DOHH2 (cell line): Measurements from ENCODE around the gene SIGLEC7.
A peak's percentile ranks its signal among the peaks of the same experiment; 100 is the strongest.

Experiments used
- H3F3A ChIP-seq: fragments of 200-600 bp; sonication (generic), shearing (Covaris generic); 2 replicates; pipeline ENCODE4 v1.6.0; 2016; ENCODE audit warnings: antibody characterized with exemption, mild to moderate bottlenecking; ENCODE audit not compliant: control insufficient read depth, insufficient read depth
- H3K27ac ChIP-seq: fragments of 200-600 bp; sonication (generic); 2 replicates; pipeline ENCODE4 v1.5.1; 2014; ENCODE audit warnings: low read depth, mild to moderate bottlenecking, low read length, moderate library complexity
- H3K27me3 ChIP-seq: fragments of 200-600 bp; sonication (generic); 2 replicates; pipeline ENCODE4 v1.6.1; 2014; ENCODE audit warnings: mild to moderate bottlenecking, low read length, mixed read lengths; ENCODE audit not compliant: control insufficient read depth
- H3K36me3 ChIP-seq: fragments of 200-600 bp; sonication (generic); 2 replicates; pipeline ENCODE4 v1.6.1; 2014; ENCODE audit warnings: mild to moderate bottlenecking, low read length, moderate library complexity, mixed read lengths; ENCODE audit not compliant: control insufficient read depth
- H3K4me1 ChIP-seq: fragments of 200-600 bp; sonication (generic); 2 replicates; pipeline ENCODE4 v1.6.1; 2014; ENCODE audit warnings: mild to moderate bottlenecking, low read length, mixed read lengths; ENCODE audit not compliant: control insufficient read depth
- H3K4me2 ChIP-seq: fragments of 200-600 bp; sonication (generic); 2 replicates; pipeline ENCODE4 v1.6.0; 2014; ENCODE audit warnings: mild to moderate bottlenecking, low read length, moderate library complexity
- H3K4me3 ChIP-seq: fragments of 200-600 bp; sonication (generic); 2 replicates; pipeline ENCODE4 v1.5.1; 2014; ENCODE audit warnings: mild to moderate bottlenecking, low read length, mixed read lengths
- H3K79me2 ChIP-seq: fragments of 200-600 bp; sonication (generic); 2 replicates; pipeline ENCODE4 v1.6.1; 2014; ENCODE audit warnings: mild to moderate bottlenecking, low read length, mixed read lengths; ENCODE audit not compliant: control insufficient read depth
- H3K9me2 ChIP-seq: fragments of 200-600 bp; sonication (generic); replicated peaks from 2 replicates; pipeline ENCODE4 v1.6.1; 2014; ENCODE audit warnings: mild to moderate bottlenecking, low read length, mixed read lengths; ENCODE audit not compliant: control insufficient read depth
- H3K9me3 ChIP-seq: fragments of 200-600 bp; sonication (generic); 2 replicates; pipeline ENCODE4 v1.6.1; 2014; ENCODE audit warnings: antibody characterized with exemption, low read length, mixed read lengths; ENCODE audit not compliant: control insufficient read depth, insufficient read depth
- H4K20me1 ChIP-seq: fragments of 200-600 bp; sonication (generic); 2 replicates; pipeline ENCODE4 v1.6.0; 2014; ENCODE audit warnings: low read depth, mild to moderate bottlenecking, antibody characterized with exemption, low read length, moderate library complexity; ENCODE audit not compliant: control insufficient read depth, insufficient read depth
- EZH2phosphoT487 ChIP-seq: fragments of 200-600 bp; sonication (generic); IDR thresholded peaks from 2 replicates; pipeline ENCODE4 v1.6.1; 2017; ENCODE audit warnings: borderline replicate concordance, mild to moderate bottlenecking, antibody characterized with exemption, low read length, moderate library complexity, mixed read lengths
- TF ChIP-seq, protein P1 (sequence below): fragments of 200-600 bp; sonication (generic); IDR thresholded peaks from one replicate; pipeline ENCODE4 v1.5.1; 2014; ENCODE audit warnings: antibody characterized with exemption, mild to moderate bottlenecking, low read depth, low read length; ENCODE audit not compliant: poor library complexity, severe bottlenecking

The SIGLEC7 gene

GRCh38 chr19:51146751-51147150 is 4.7 kb downstream of the SIGLEC7 start:
- H3K4me3 ChIP-seq: no peak overlapping the region
- TF ChIP-seq, protein P1, sequence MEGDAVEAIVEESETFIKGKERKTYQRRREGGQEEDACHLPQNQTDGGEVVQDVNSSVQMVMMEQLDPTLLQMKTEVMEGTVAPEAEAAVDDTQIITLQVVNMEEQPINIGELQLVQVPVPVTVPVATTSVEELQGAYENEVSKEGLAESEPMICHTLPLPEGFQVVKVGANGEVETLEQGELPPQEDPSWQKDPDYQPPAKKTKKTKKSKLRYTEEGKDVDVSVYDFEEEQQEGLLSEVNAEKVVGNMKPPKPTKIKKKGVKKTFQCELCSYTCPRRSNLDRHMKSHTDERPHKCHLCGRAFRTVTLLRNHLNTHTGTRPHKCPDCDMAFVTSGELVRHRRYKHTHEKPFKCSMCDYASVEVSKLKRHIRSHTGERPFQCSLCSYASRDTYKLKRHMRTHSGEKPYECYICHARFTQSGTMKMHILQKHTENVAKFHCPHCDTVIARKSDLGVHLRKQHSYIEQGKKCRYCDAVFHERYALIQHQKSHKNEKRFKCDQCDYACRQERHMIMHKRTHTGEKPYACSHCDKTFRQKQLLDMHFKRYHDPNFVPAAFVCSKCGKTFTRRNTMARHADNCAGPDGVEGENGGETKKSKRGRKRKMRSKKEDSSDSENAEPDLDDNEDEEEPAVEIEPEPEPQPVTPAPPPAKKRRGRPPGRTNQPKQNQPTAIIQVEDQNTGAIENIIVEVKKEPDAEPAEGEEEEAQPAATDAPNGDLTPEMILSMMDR: no peak
- no peak for TF ChIP-seq EZH2phosphoT487
- peaks cover 43% of the 10 kb centered on the region for H3K4me1 ChIP-seq
- H4K20me1 ChIP-seq: no peaks in the 10 kb centered on the region
- H3K27me3 ChIP-seq: no peaks in the 10 kb centered on the region
- H3K79me2 ChIP-seq: no peaks in the 10 kb centered on the region
- peaks cover 5% of the 10 kb centered on the region; the same call in 1 of the 2 replicates for H3K9me3 ChIP-seq
- H3K27ac ChIP-seq: no peak overlapping the region
- H3F3A ChIP-seq: peaks cover 7% of the 10 kb centered on the region; the same call in 1 of the 2 replicates
- H3K4me2 ChIP-seq: no peak overlapping the region; the same call in 1 of the 2 replicates
- H3K36me3 ChIP-seq: no peaks in the 10 kb centered on the region
- H3K9me2 ChIP-seq: no peaks in the 10 kb centered on the region

- Histone ChIP-seq H3K27me3 (no peaks in the 10 kb centered on the region), H3K4me1 (peaks cover 43% of the 10 kb centered on the region), H4K20me1 (no peaks in the 10 kb centered on the region), H3F3A (peaks cover 7% of the 10 kb centered on the region; the same call in 1 of the 2 replicates), H3K36me3 (no peaks in the 10 kb centered on the region), H3K9me3 (peaks cover 5% of the 10 kb centered on the region; the same call in 1 of the 2 replicates), H3K27ac (peak overlapping the region; percentile 59), H3K4me2 (peak overlapping the region; percentile 52), H3K4me3 (peak overlapping the region; percentile 35), H3K79me2 (no peaks in the 10 kb centered on the region), H3K9me2 (no peaks in the 10 kb centered on the region)
- no peak for TF ChIP-seq EZH2phosphoT487
- TF ChIP-seq, protein P1: no peak
Observed at GRCh38 chr19:51147663-51148062, 5.6 kb downstream of the SIGLEC7 start.

DNA sequence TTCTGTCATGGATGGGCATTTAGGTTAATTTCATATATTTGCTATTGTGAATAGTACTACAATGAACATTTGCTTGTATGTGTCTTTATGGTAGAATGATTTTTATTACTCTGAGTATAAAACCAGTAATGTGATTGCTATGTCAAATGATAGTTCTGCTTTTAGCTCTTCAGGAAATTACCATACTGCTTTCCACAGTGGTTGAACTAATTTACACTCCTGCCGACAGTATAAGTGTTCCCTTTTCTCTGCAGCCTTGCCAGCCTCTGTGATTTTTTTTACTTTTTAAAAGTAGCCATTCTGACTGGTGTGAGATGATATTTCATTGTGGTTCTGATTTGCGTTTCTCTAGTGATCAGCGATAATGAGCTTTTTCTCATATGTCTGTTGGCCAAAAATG is 6.5 kb downstream of the SIGLEC7 start:
- peak overlapping the region; percentile 52 for H3K4me2 ChIP-seq
- H3F3A ChIP-seq: peaks cover 7% of the 10 kb centered on the region; the same call in 1 of the 2 replicates
- H3K27ac ChIP-seq: peak overlapping the region; percentile 59
- H3K36me3 ChIP-seq: no peaks in the 10 kb centered on the region
- H3K4me3 ChIP-seq: peak overlapping the region; percentile 35
- no peaks in the 10 kb centered on the region for H4K20me1 ChIP-seq
- H3K27me3 ChIP-seq: no peaks in the 10 kb centered on the region
- peaks cover 43% of the 10 kb centered on the region for H3K4me1 ChIP-seq
- H3K9me2 ChIP-seq: no peaks in the 10 kb centered on the region
- TF ChIP-seq, protein P1: no peak
- no peak for TF ChIP-seq EZH2phosphoT487
- no peaks in the 10 kb centered on the region for H3K79me2 ChIP-seq
- H3K9me3 ChIP-seq: peaks cover 5% of the 10 kb centered on the region; the same call in 1 of the 2 replicates
